GM19025 (cell line): ENCODE data around the gene RELL2.

Experiments used
- ATAC-seq: cut with Tn5 transposase; IDR thresholded peaks from one replicate; pipeline ENCODE4 v1.9.1; 2021; ENCODE audit warnings: mild to moderate bottlenecking, low read depth, moderate library complexity; ENCODE audit not compliant: unreplicated experiment

RELL2 gene

GRCh38 chr5:141647242-141647641, 10.4 kb downstream of the RELL2 start:
- ATAC-seq, result no peak

GRCh38 chr5:141647851-141648250, 11.1 kb downstream of the RELL2 start:
- ATAC-seq, result no peak

- no peak for ATAC-seq
These were observed 12.4 kb downstream of the RELL2 start for GRCh38 chr5:141649056-141649688.

- no peak for ATAC-seq
These were observed 13.2 kb downstream of the RELL2 start for GRCh38 chr5:141649972-141650371.

GRCh38 chr5:141650851-141651727, 14.3 kb downstream of the RELL2 start, which contains the start of gene FCHSD1:
TSS of gene FCHSD1 (minus strand) at chr5:141651418. CDS start at chr5:141651368, 50 bp downstream.
- ATAC-seq, result peak; percentile 98

- ATAC-seq, result no peak
These were observed 14.9 kb downstream of the RELL2 start for GRCh38 chr5:141651728-141652105.

GRCh38 chr5:141654298-141654697, 17.5 kb downstream of the RELL2 start:
- ATAC-seq, result no peak

GRCh38 chr5:141655020-141655419, 18.2 kb downstream of the RELL2 start:
- ATAC-seq, result no peak

GRCh38 chr5:141656396-141656795, 19.6 kb downstream of the RELL2 start:
- ATAC-seq, result no peak

- no peak for ATAC-seq
These were observed 20.6 kb downstream of the RELL2 start for GRCh38 chr5:141657404-141657803.

GRCh38 chr5:141657937-141658545, 21.2 kb downstream of the RELL2 start:
- no peak for ATAC-seq

GRCh38 chr5:141662028-141662427, 25.2 kb downstream of the RELL2 start:
- no peak for ATAC-seq

- no peak for ATAC-seq
These were observed 26.7 kb downstream of the RELL2 start for GRCh38 chr5:141663506-141663905.

GRCh38 chr5:141664733-141665461, 28.1 kb downstream of the RELL2 start:
- peak; percentile 95 for ATAC-seq

GRCh38 chr5:141665995-141666940, 29.5 kb downstream of the RELL2 start:
- ATAC-seq, result no peak

- ATAC-seq, result no peak
These were observed 31.9 kb downstream of the RELL2 start for GRCh38 chr5:141668601-141669265.

GRCh38 chr5:141669520-141669919, 32.7 kb downstream of the RELL2 start:
- no peak for ATAC-seq

GRCh38 chr5:141672071-141672840, 35.5 kb downstream of the RELL2 start:
- ATAC-seq, result no peak
